ENCODE results near the gene DLX4. TPM values are rescaled to one million over a fixed set of nuclear protein-coding genes. Genes with fewer than 3 reads are reported as not detected.

Gene DLX4
- total RNA-seq, 2 donors from 2014 or later: 0.45 to 0.71 TPM

GRCh38 chr17:49979748-49980479, 10.9 kb downstream of the DLX4 start:
- no peaks in the 10 kb centered on the region for H3K36me3 Mint-ChIP-seq
- no peaks in the 10 kb centered on the region for H3K9me3 Mint-ChIP-seq
- H3K4me3 Mint-ChIP-seq: no peak overlapping the region
- H3K4me1 Mint-ChIP-seq (ENCODE audit: low read depth in 2 of 2): no peaks in the 10 kb centered on the region
- H3K27ac Mint-ChIP-seq: no peak overlapping the region
- ATAC-seq (peak in 1 of 2 donors; percentile 43), DNase-seq (ENCODE audit: low spot score) (no peak)
- peaks cover 10 to 38% of the 10 kb centered on the region in 2 donors for H3K27me3 Mint-ChIP-seq

- no peaks in the 10 kb centered on the region for H3K36me3 Mint-ChIP-seq
- no peaks in the 10 kb centered on the region for H3K9me3 Mint-ChIP-seq
- no peak overlapping the region for H3K4me3 Mint-ChIP-seq
- ATAC-seq (no peak), DNase-seq (ENCODE audit: low spot score) (no peak)
- H3K4me1 Mint-ChIP-seq (ENCODE audit: low read depth in 2 of 2): no peaks in the 10 kb centered on the region
- H3K27ac Mint-ChIP-seq: no peak overlapping the region
- H3K27me3 Mint-ChIP-seq: peaks cover 10 to 35% of the 10 kb centered on the region in 2 donors
Measured at GRCh38 chr17:49980703-49981197, 11.8 kb downstream of the DLX4 start.

- Mint-ChIP-seq H3K4me3 (no peak overlapping the region), H3K9me3 (no peaks in the 10 kb centered on the region), H3K27ac (peak overlapping the region in 1 of 2 donors; percentile 33), H3K36me3 (no peaks in the 10 kb centered on the region), H3K27me3 (peaks cover 23 to 43% of the 10 kb centered on the region in 2 donors), H3K4me1 (ENCODE audit: low read depth in 2 of 2) (no peaks in the 10 kb centered on the region)
- DNase-seq (ENCODE audit: low spot score): no peak
- ATAC-seq: no peak
Measured at GRCh38 chr17:49984283-49984682, 15.3 kb downstream of the DLX4 start.

GRCh38 chr17:49984776-49985175, 15.8 kb downstream of the DLX4 start:
- no peak overlapping the region for H3K27ac Mint-ChIP-seq
- H3K36me3 Mint-ChIP-seq: no peaks in the 10 kb centered on the region
- no peak overlapping the region for H3K4me3 Mint-ChIP-seq
- ATAC-seq (no peak), DNase-seq (ENCODE audit: low spot score) (no peak)
- no peaks in the 10 kb centered on the region for H3K9me3 Mint-ChIP-seq
- peaks cover 19 to 42% of the 10 kb centered on the region in 2 donors for H3K27me3 Mint-ChIP-seq
- no peaks in the 10 kb centered on the region for H3K4me1 Mint-ChIP-seq (ENCODE audit: low read depth in 2 of 2)

- DNase-seq (ENCODE audit: low spot score) (no peak), ATAC-seq (no peak)
- H3K4me3 Mint-ChIP-seq: no peak overlapping the region
- H3K4me1 Mint-ChIP-seq (ENCODE audit: low read depth in 2 of 2): no peaks in the 10 kb centered on the region
- no peaks in the 10 kb centered on the region for H3K9me3 Mint-ChIP-seq
- H3K27ac Mint-ChIP-seq: no peak overlapping the region
- no peaks in the 10 kb centered on the region for H3K36me3 Mint-ChIP-seq
- H3K27me3 Mint-ChIP-seq: peaks cover 25 to 43% of the 10 kb centered on the region in 2 donors
Measured at GRCh38 chr17:49985310-49985990, 16.5 kb downstream of the DLX4 start.

GRCh38 chr17:49986396-49987289, 17.7 kb downstream of the DLX4 start:
- no peak for DNase-seq (ENCODE audit: low spot score)
- ATAC-seq: no peak
- Mint-ChIP-seq H3K36me3 (no peaks in the 10 kb centered on the region), H3K4me3 (no peak overlapping the region), H3K9me3 (no peaks in the 10 kb centered on the region), H3K27ac (no peak overlapping the region), H3K4me1 (ENCODE audit: low read depth in 2 of 2) (no peaks in the 10 kb centered on the region), H3K27me3 (peaks cover 34 to 39% of the 10 kb centered on the region in 2 donors)

- no peak for ATAC-seq
- H3K9me3 Mint-ChIP-seq: no peaks in the 10 kb centered on the region
- H3K27me3 Mint-ChIP-seq: peaks cover 40% of the 10 kb centered on the region in 2 donors
- no peaks in the 10 kb centered on the region for H3K36me3 Mint-ChIP-seq
- H3K4me3 Mint-ChIP-seq: no peak overlapping the region
- no peak overlapping the region for H3K27ac Mint-ChIP-seq
- DNase-seq (ENCODE audit: low spot score): no peak
- H3K4me1 Mint-ChIP-seq (ENCODE audit: low read depth in 2 of 2): no peaks in the 10 kb centered on the region
Measured at GRCh38 chr17:49987290-49987585, 18.2 kb downstream of the DLX4 start.

GRCh38 chr17:49987681-49988441, 18.9 kb downstream of the DLX4 start:
- ATAC-seq: peak in 1 of 2 donors; percentile 22
- no peaks in the 10 kb centered on the region for H3K36me3 Mint-ChIP-seq
- H3K9me3 Mint-ChIP-seq: no peaks in the 10 kb centered on the region
- no peak overlapping the region for H3K27ac Mint-ChIP-seq
- H3K27me3 Mint-ChIP-seq: peaks cover 39 to 46% of the 10 kb centered on the region in 2 donors
- H3K4me1 Mint-ChIP-seq (ENCODE audit: low read depth in 2 of 2): peaks cover 0 to under 1% of the 10 kb centered on the region in 2 donors
- DNase-seq (ENCODE audit: low spot score): no peak
- no peak overlapping the region for H3K4me3 Mint-ChIP-seq

- H3K4me3 Mint-ChIP-seq: no peak overlapping the region
- peaks cover 8 to 11% of the 10 kb centered on the region in 2 donors for H3K4me1 Mint-ChIP-seq (ENCODE audit: low read depth in 2 of 2)
Measured at GRCh38 chr17:49989518-49989880, 20.5 kb downstream of the DLX4 start.

GRCh38 chr17:49990331-49990730, 21.3 kb downstream of the DLX4 start:
- ATAC-seq (no peak), DNase-seq (ENCODE audit: low spot score) (no peak)
- H3K4me1 Mint-ChIP-seq (ENCODE audit: low read depth in 2 of 2): peaks cover 17 to 18% of the 10 kb centered on the region in 2 donors
- no peaks in the 10 kb centered on the region for H3K9me3 Mint-ChIP-seq
- no peaks in the 10 kb centered on the region for H3K36me3 Mint-ChIP-seq
- H3K27me3 Mint-ChIP-seq: peaks cover 49 to 65% of the 10 kb centered on the region in 2 donors
- no peak overlapping the region for H3K27ac Mint-ChIP-seq
- no peak overlapping the region for H3K4me3 Mint-ChIP-seq

More at GRCh38 chr17:49989518-49989880, 20.5 kb downstream of the DLX4 start:
- DNase-seq (ENCODE audit: low spot score) (no peak), ATAC-seq (no peak)
- no peaks in the 10 kb centered on the region for H3K36me3 Mint-ChIP-seq
- no peaks in the 10 kb centered on the region for H3K9me3 Mint-ChIP-seq
- no peak overlapping the region for H3K27ac Mint-ChIP-seq
- H3K27me3 Mint-ChIP-seq: peaks cover 42 to 57% of the 10 kb centered on the region in 2 donors

GRCh38 chr17:49990921-49991320, 21.9 kb downstream of the DLX4 start:
- Mint-ChIP-seq H3K4me1 (ENCODE audit: low read depth in 2 of 2) (peaks cover 19 to 21% of the 10 kb centered on the region in 2 donors), H3K27ac (no peak overlapping the region), H3K9me3 (no peaks in the 10 kb centered on the region), H3K4me3 (no peak overlapping the region), H3K36me3 (no peaks in the 10 kb centered on the region), H3K27me3 (peaks cover 52 to 71% of the 10 kb centered on the region in 2 donors)
- ATAC-seq: no peak
- DNase-seq (ENCODE audit: low spot score): no peak

GRCh38 chr17:49991409-49991808, 22.4 kb downstream of the DLX4 start:
- Mint-ChIP-seq H3K27ac (no peak overlapping the region), H3K27me3 (peaks cover 56 to 76% of the 10 kb centered on the region in 2 donors), H3K4me3 (no peak overlapping the region), H3K4me1 (ENCODE audit: low read depth in 2 of 2) (peaks cover 21 to 24% of the 10 kb centered on the region in 2 donors), H3K9me3 (no peaks in the 10 kb centered on the region), H3K36me3 (no peaks in the 10 kb centered on the region)
- ATAC-seq (no peak), DNase-seq (ENCODE audit: low spot score) (no peak)

All from natural killer cell treated with Interleukin-12 subunit alpha and Interleukin-12 subunit beta and Interleukin-15 and Interleukin-18, amount 100 ng/mL, for 72 hours (primary cell).